Smooth muscle cell (in vitro differentiated cells): ENCODE results near the gene TMEM42. TPM values are rescaled to one million over a fixed set of nuclear protein-coding genes. Genes with fewer than 3 reads are reported as not detected.
"Not testable (repeated sequence)": the region's sequence is repeated elsewhere in the genome, so short reads cannot be mapped to it uniquely, and the experiment has no call there.

Experiments
- DNase-seq: peaks from one replicate; lab custom pipeline; 2025; ENCODE audit not compliant: unreplicated experiment; lab: John Stamatoyannopoulos, UW
- H2AFZ ChIP-seq: fragments of 200-600 bp; sonication (generic); 2 replicates; pipeline ENCODE4 v1.6.0; 2016; ENCODE audit warnings: antibody characterized with exemption, low read depth, mild to moderate bottlenecking
- H3F3A ChIP-seq: fragments of 200-600 bp; sonication (generic); 2 replicates; pipeline ENCODE4 v1.6.0; 2017; ENCODE audit warnings: antibody characterized with exemption, low read depth
- H3K27ac ChIP-seq: fragments of 200-600 bp; sonication (generic); 2 replicates; pipeline ENCODE4 v1.5.1; 2016; ENCODE audit warnings: low read depth, mild to moderate bottlenecking
- H3K27me3 ChIP-seq: fragments of 200-600 bp; sonication (generic); 2 replicates; pipeline ENCODE4 v1.6.1; 2016; ENCODE audit warnings: low read depth, mild to moderate bottlenecking
- H3K36me3 ChIP-seq: fragments of 200-600 bp; sonication (generic); 2 replicates; pipeline ENCODE4 v1.5.1; 2016; ENCODE audit warnings: low read depth
- H3K4me1 ChIP-seq: fragments of 200-600 bp; sonication (generic); 2 replicates; pipeline ENCODE4 v1.5.1; 2016; ENCODE audit warnings: low read depth
- H3K4me2 ChIP-seq: fragments of 200-600 bp; sonication (generic); 2 replicates; pipeline ENCODE4 v1.6.0; 2016; ENCODE audit warnings: mild to moderate bottlenecking
- H3K4me3 ChIP-seq: fragments of 200-600 bp; sonication (generic); 2 replicates; pipeline ENCODE4 v1.5.1; 2016; ENCODE audit warnings: mild to moderate bottlenecking
- H3K79me2 ChIP-seq: fragments of 200-600 bp; sonication (generic); 2 replicates; pipeline ENCODE4 v1.6.0; 2016; ENCODE audit warnings: low read depth, mild to moderate bottlenecking
- H3K9ac ChIP-seq: fragments of 200-600 bp; sonication (generic); 2 replicates; pipeline ENCODE4 v1.6.0; 2016; ENCODE audit warnings: low read depth
- H3K9me3 ChIP-seq: fragments of 200-600 bp; sonication (generic); replicated peaks from 2 replicates; pipeline ENCODE4 v1.5.1; 2016; ENCODE audit warnings: low read depth
- H4K20me1 ChIP-seq: fragments of 200-600 bp; sonication (generic); 2 replicates; pipeline ENCODE4 v1.6.0; 2016; ENCODE audit warnings: low read depth
- CTCF ChIP-seq: fragments of 200-600 bp; sonication (generic); IDR thresholded peaks from 2 replicates; pipeline ENCODE4 v1.5.1; 2017; ENCODE audit warnings: borderline replicate concordance, mild to moderate bottlenecking, antibody characterized with exemption; ENCODE audit not compliant: insufficient read depth, poor library complexity, severe bottlenecking
- WGBS: methylation state at CpG from one replicate; pipeline ENCODE4 v1.1.7; 2016; ENCODE audit warnings: low lambda C conversion rate; 5-methylcytosine and 5-hydroxymethylcytosine counted together
- polyA plus RNA-seq: library from polyadenylated mRNA; unstranded; fragments of >200 nt; fragmentation: Nextera tagmentation; extraction: Ambion mirVana; gene quantifications from 2 replicates; pipeline ENCODE4 v1.2.1, GENCODE V29; 2016
- total RNA-seq: library from RNA; depleted of rRNA; stranded (reverse); fragments of >200 nt; gene quantifications from 2 replicates; pipeline ENCODE4 v1.2.3, GENCODE V29; 2014

Gene TMEM42
- total RNA-seq: 15.9 and 19.3 TPM in 2 replicates
- 24.8 and 33.6 TPM in 2 replicates for polyA plus RNA-seq

DNA sequence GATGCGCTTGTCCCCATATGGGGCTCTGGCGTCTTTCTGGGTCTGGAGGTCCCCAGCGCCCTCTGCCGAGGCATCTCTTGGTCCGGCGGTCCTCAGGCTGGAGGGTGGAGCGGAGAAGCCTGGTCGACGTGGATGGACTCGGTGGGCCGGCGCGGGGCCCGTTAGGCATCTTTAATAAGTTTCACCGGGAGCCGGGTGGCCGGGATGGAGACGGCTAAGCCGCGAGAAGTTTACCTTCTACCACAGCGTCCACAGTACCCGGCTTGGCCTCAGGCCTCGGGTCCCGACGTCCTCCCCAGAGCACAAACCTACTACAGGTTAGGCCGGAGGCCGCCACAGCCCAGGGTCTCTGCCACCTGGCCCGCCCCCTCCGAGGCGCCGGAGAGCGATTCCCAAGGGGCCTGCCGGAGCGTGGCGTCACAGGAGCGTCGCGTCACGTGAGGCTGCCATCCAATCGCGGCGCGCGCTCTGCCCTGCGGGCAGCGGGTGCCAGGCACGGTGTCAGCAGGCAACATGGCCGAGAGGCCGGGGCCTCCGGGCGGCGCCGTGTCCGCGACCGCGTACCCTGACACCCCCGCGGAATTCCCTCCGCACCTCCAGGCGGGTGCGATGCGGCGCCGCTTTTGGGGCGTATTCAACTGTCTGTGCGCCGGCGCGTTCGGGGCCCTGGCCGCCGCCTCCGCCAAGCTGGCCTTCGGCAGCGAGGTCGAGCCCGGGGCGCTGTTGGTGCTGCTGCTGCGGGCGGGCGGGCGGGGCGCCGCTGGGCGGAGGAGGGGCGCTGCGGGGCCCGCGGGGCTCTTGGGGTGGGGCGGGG is at the start of gene TMEM42:
TSS of gene TMEM42 (plus strand) at position 501 of the 814 bp plus-strand sequence. CDS start at position 514, 13 bp downstream.
- peak; percentile 87 for DNase-seq
- peak within 1 kb of the TSS; percentile 95 for H2AFZ ChIP-seq
- H3K4me1 ChIP-seq: peaks cover 7% of the 10 kb centered on the region
- 6% methylated on average over 65 of the region's 91 CpGs for WGBS
- peak; percentile 14 for TF ChIP-seq CTCF
- H3K4me2 ChIP-seq: peak within 1 kb of the TSS; percentile 90
- H3K9me3 ChIP-seq: no peaks in the 10 kb centered on the region
- H4K20me1 ChIP-seq: no peaks in the 10 kb centered on the region
- H3K36me3 ChIP-seq: no peaks in the 10 kb centered on the region
- no peaks in the 10 kb centered on the region for H3F3A ChIP-seq
- H3K27me3 ChIP-seq: no peaks in the 10 kb centered on the region
- H3K79me2 ChIP-seq: no peaks in the 10 kb centered on the region
- H3K4me3 ChIP-seq: peak within 1 kb of the TSS; percentile 79
- peak within 1 kb of the TSS; percentile 91 for H3K9ac ChIP-seq
- H3K27ac ChIP-seq: peak within 1 kb of the TSS; percentile 74

GRCh38 chr3:44814751-44815150 is 47.0 kb upstream of the TMEM42 start:
- no peak overlapping the region for H3K4me2 ChIP-seq
- no peaks in the 10 kb centered on the region for H3K79me2 ChIP-seq
- no peak overlapping the region for H3K9ac ChIP-seq
- no peaks in the 10 kb centered on the region for H3K36me3 ChIP-seq
- H3K4me1 ChIP-seq: no peaks in the 10 kb centered on the region
- no peak overlapping the region for H3K4me3 ChIP-seq
- H3K9me3 ChIP-seq: no peaks in the 10 kb centered on the region
- H2AFZ ChIP-seq: no peak overlapping the region
- H4K20me1 ChIP-seq: no peaks in the 10 kb centered on the region
- no peak for TF ChIP-seq CTCF
- 97% methylated on average over 6 of the region's 6 CpGs for WGBS
- no peak for DNase-seq
- no peak overlapping the region for H3K27ac ChIP-seq
- H3F3A ChIP-seq: no peaks in the 10 kb centered on the region
- no peaks in the 10 kb centered on the region for H3K27me3 ChIP-seq

DNA sequence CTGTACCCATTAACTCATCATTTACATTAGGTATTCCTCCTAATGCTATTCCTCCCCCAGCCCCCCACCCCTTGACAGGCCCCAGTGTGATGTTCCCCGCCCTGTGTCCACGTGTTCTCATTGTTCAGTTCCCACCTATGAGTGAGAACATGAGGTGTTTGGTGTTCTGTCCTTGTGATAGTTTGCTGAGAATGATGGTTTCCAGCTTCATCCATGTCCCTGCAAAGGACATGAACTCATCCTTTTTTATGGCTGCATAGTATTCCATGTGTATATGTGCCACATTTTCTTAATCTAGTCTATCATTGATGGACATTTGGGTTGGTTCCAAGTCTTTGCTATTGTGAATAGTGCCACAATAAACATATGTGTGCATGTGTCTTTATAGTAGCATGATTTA is 45.4 kb upstream of the TMEM42 start:
- H3K27ac ChIP-seq, H3K9me3 ChIP-seq, DNase-seq, H3K79me2 ChIP-seq, H3K4me1 ChIP-seq, H3K36me3 ChIP-seq, H3K4me2 ChIP-seq, H3K27me3 ChIP-seq, H3K9ac ChIP-seq, H3F3A ChIP-seq, H3K4me3 ChIP-seq, H2AFZ ChIP-seq, H4K20me1 ChIP-seq: not testable (repeated sequence)
- WGBS: no CpG with 5 or more reads among the region's 2 CpGs

DNA sequence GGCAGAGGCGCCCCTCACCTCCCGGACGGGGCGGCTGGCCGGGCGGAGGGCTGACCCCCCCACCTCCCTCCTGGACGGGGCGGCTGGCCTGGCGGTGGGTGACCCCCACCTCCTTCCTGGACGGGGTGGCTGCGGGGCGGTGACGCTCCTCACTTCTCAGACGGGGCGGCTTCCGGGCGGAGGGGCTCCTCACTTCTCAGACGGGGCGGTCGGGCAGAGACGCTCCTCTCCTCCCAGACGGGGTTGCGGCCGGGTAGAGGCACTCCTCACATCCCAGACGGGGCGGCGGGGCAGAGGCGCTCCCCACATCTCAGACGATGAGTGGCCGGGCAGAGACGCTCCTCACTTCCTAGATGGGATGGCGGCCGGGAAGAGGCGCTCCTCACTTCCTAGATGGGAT is 40.5 kb upstream of the TMEM42 start:
- not testable (repeated sequence) for H3K4me3 ChIP-seq, H3K9me3 ChIP-seq, H3K4me2 ChIP-seq, H3F3A ChIP-seq, H3K36me3 ChIP-seq, H2AFZ ChIP-seq, H3K79me2 ChIP-seq, H3K9ac ChIP-seq, H3K27ac ChIP-seq, H4K20me1 ChIP-seq, H3K27me3 ChIP-seq, DNase-seq, H3K4me1 ChIP-seq
- WGBS: 96% methylated on average over 7 of the region's 34 CpGs
